H1 (cell line): ENCODE measurements around the gene FLCN. TPM values are rescaled to one million over a fixed set of nuclear protein-coding genes. Genes with fewer than 3 reads are reported as not detected.

Source experiments
- CHD7 ChIP-seq: fragments of 300-600 bp; sonication (generic); IDR thresholded peaks from 2 replicates; pipeline ENCODE4 v1.7.1; 2012; ENCODE audit warnings: low read length, moderate library complexity, mild to moderate bottlenecking, inconsistent platforms; ENCODE audit not compliant: insufficient replicate concordance
- E2F6 ChIP-seq: IDR thresholded peaks from 2 replicates; pipeline ENCODE4 v1.6.1; 2012; ENCODE audit warnings: inconsistent platforms
- JUN ChIP-seq: IDR thresholded peaks from 2 replicates; pipeline ENCODE4 v1.6.1; 2011; ENCODE audit warnings: low read depth, mild to moderate bottlenecking, improper control_type of control experiment, low read length
- KDM1A ChIP-seq: fragments of 200-600, 300-600 bp; sonication (generic); IDR thresholded peaks from 2 replicates; pipeline ENCODE4 v1.7.1; 2016; ENCODE audit warnings: mild to moderate bottlenecking, low read length, borderline replicate concordance
- SUZ12 ChIP-seq: fragments of 200-600 bp; sonication (generic); IDR thresholded peaks from 2 replicates; pipeline ENCODE4 v1.6.1; 2012; ENCODE audit warnings: mild to moderate bottlenecking, inconsistent platforms, low read length, moderate library complexity, mixed read lengths
- TAF7 ChIP-seq: optimal IDR thresholded peaks from 2 replicates; pipeline ENCODE3; 2011; ENCODE audit warnings: low read depth, mild to moderate bottlenecking, inconsistent platforms, low read length, moderate library complexity, borderline replicate concordance
- polyA plus RNA-seq, 7 experiments: library from polyadenylated mRNA; depleted of rRNA in 3 of 7; stranded (reverse) in 5 of 7; unstranded in 2 of 7; fragments of >200 nt in 5 of 7; fragments of 200-250 nt in 2 of 7; gene quantifications; 1 replicate in 5 of 7; 2 replicates in 1 of 7; 4 replicates in 1 of 7; pipeline versions ENCODE4 v1.2.1 to v1.2.3, GENCODE V29; 2011 to 2013; ENCODE audit warnings: missing spikeins in 2 of 7, mixed read lengths in 2 of 7
- total RNA-seq: library from RNA; stranded (reverse); fragmentation: NEBNext Ultra II Directional; extraction: Animal tissue kit (Norgen Biotek cat#: 25700); gene quantifications from 2 replicates; pipeline ENCODE4 v1.2.1, GENCODE V29; 2021

FLCN gene
- total and polyA plus RNA-seq, 2 of the 8 experiments (the other 6 are each of a cell fraction or from before 2014, with no cell fraction given): 15.6 to 34.6 TPM

- TF ChIP-seq TAF7: no peak
- no peak for TF ChIP-seq JUN
- TF ChIP-seq KDM1A: no peak
- TF ChIP-seq CHD7: no peak
- TF ChIP-seq E2F6: no peak
- TF ChIP-seq SUZ12: no peak
Measured at GRCh38 chr17:17189559-17189958, 47.4 kb downstream of the FLCN start (continued).
